ENCODE measurements around the gene RBFOX2. TPM values are rescaled to one million over a fixed set of nuclear protein-coding genes. Genes with fewer than 3 reads are reported as not detected.
"Not testable (repeated sequence)": the region's sequence is repeated elsewhere in the genome, so short reads cannot be mapped to it uniquely, and the experiment has no call there.

Gene RBFOX2
- polyA plus RNA-seq (2012; ENCODE audit: insufficient read depth, insufficient read length), result 9.8 TPM

- peak; percentile 57 for DNase-seq (ENCODE audit: low read depth, low spot score)
- H3K4me3 ChIP-seq (ENCODE audit: low read length), result peak within 1 kb of the TSS; percentile 58
Measured at GRCh38 chr22:36028646-36029405, at the start of gene RBFOX2. Gene RBFOX2, minus strand, starts transcription at chr22:36028824. Its CDS starts 399 bp downstream, at chr22:36028425.

- DNase-seq (ENCODE audit: low read depth, low spot score), result no peak
- H3K4me3 ChIP-seq (ENCODE audit: low read length), result no peak overlapping the region
Measured at GRCh38 chr22:36077271-36077670, 48.6 kb upstream of the RBFOX2 start.

DNA sequence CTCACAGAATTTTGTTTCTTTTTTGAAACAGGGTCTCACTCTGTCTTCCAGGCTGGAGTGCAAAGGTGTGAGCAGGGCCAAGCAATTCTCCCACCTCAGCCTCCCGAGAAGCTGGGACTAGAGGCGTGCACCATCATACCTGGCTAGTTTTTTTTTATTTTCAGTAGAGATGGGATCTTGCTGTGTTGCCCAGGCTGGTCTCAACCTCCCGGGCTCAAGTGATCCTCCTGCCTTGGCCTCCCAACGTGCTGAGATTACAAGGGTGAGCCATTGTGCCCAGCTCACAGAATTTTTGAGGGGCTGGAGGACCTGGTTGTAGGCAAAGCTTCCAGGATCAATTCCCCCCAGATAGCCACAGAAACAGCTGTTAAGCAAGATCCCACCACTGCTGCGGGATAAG, 47.1 kb upstream of the RBFOX2 start:
- H3K4me3 ChIP-seq (ENCODE audit: low read length), result no peak overlapping the region
- no peak for DNase-seq (ENCODE audit: low read depth, low spot score)

GRCh38 chr22:36075230-36075629, 46.6 kb upstream of the RBFOX2 start:
- no peak overlapping the region for H3K4me3 ChIP-seq (ENCODE audit: low read length)
- no peak for DNase-seq (ENCODE audit: low read depth, low spot score)

DNA sequence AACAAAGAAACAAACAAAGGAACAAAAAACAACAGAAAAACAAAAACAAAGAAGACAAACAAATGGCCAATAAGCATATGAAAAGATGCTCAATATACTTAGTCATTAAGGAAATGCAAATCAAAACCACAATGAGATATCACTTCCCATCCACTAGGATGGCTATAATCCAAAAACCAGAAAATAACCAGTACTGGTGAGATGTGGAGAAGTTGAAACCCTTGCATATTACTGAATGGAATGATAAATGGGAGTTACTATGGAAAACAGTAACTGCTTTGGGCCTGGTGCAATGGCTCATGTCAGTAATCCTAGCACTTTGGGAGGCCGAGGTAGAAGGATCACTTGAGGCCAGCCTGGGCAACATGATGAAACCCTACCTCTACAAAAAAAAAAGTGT, 44.9 kb upstream of the RBFOX2 start:
- DNase-seq (ENCODE audit: low read depth, low spot score), result no peak
- H3K4me3 ChIP-seq (ENCODE audit: low read length), result no peak overlapping the region

DNA sequence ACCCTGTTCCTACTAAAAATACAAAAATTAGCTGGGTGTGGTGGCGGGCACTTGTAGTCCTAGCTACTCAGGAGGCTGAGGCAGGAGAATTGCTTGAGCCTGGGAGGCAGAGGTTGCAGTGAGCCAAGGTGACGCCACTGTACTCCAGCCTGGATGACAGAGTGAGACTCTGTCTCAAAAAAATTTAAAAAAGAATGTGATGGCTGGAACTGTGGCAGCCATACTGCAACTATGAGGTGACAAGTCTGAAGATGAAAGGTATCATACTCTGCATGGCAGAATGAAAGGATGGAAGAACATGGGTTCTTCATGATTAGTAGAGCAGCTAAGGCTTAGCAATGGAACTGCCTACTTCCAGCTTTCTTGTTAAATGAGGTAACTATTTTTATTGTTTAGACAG, 42.0 kb upstream of the RBFOX2 start:
- not testable (repeated sequence) for H3K4me3 ChIP-seq (ENCODE audit: low read length); DNase-seq (ENCODE audit: low read depth, low spot score)

DNA sequence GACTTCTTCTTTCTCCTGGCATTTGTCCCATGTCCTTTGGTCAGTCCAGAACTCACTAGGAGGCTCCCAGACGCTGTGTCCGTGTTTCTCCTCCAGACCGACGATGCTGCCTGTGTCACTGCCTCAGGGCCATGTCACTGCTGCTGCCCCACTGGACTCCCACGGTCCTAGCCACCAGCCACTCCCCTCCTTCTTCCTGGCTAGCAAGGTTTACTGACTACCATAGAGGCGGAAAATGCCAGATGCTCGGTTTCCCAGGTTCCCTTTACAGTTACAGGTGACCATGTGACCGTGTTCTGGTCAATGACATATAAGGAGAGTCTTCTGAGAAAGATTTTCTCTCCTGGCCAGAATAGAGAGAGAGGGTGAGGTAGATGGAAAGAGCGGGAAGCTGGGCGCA, 40.7 kb upstream of the RBFOX2 start:
- H3K4me3 ChIP-seq (ENCODE audit: low read length), result no peak overlapping the region
- no peak for DNase-seq (ENCODE audit: low read depth, low spot score)

DNA sequence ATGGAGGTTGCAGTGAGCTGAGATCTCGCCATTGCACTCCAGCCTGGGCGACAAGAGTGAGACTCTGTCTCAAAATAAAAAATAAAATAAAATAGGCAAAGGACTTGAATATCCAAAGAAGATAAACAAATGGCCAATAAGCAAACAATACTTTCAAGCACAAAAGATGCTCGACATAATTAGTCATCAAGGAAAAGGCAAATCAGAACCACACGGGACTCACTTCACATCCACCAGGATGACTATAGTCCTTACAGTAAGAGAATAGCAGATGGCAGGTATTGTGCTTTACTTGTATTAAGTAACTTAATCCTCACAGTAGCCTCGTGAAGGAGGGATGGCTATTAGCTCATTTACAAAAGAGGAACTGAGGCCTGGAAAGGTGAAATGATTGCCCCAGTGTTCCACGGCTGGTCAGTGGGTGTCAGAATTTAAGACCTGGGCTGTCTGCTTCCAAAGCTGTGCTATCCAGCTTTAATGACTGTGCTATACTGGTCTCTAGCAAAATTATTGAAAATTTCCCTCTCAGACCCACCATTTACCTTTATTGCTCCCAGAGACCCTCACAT, 40.2 kb upstream of the RBFOX2 start:
- no peak for DNase-seq (ENCODE audit: low read depth, low spot score)
- no peak overlapping the region for H3K4me3 ChIP-seq (ENCODE audit: low read length)

DNA sequence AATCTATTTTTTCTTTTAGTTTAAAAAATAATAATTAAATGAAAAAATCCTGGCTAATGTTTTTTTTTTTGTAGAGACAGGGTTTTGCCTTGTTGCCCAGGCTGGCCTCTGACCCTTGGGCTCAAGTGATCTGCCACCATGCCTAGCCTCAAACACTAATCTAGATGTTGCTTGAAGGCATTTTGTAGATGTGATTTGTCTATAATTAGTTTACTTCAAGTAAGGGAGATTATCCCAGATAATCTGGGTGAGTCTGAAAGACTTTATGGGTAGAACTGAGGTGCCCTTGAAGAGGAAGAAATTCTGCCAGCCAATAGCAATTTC, 38.6 kb upstream of the RBFOX2 start:
- DNase-seq (ENCODE audit: low read depth, low spot score), result no peak
- H3K4me3 ChIP-seq (ENCODE audit: low read length), result no peak overlapping the region

DNA sequence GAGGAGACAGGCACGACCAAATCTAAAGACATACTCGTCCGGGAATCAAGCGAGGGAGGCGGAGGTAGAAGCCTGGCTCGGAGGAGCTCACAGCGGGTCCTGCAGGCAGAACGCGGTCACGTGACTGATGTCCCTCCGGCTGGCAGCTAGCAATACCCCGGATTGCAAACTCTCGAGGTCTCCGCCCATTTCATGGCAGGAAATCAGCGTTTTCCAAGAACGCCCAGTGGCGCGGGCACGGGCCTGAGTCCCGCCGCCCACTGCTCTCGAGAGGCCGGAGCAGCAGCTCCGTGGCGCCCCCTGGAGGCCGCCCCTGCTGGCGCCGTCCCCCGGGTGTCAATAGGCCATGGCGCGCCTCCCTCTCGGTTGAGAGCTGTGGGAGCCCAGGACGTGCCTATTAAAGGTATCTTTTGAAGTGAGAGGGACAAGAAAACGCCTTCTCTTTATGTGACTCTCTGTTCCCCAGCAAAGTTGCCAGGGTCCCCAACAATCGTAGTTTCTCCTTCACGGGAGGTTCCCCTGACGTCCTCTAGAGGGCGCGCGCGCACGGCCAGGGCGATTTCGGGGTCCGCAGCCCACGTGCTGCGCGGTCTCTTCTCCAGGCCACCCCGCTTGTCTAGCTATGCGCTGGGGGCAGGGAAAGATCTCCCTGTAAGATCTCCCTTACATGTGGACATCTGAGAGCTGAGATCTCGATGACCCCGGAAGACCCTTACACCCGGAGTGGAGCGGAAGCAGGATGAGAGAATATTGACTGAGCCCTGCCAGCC, 37.3 kb upstream of the RBFOX2 start:
- H3K4me3 ChIP-seq (ENCODE audit: low read length), result peak overlapping the region; percentile 59
- DNase-seq (ENCODE audit: low read depth, low spot score), result peak; percentile 50

GRCh38 chr22:36065462-36065774, 36.8 kb upstream of the RBFOX2 start:
- H3K4me3 ChIP-seq (ENCODE audit: low read length), result peak overlapping the region; percentile 59

DNA sequence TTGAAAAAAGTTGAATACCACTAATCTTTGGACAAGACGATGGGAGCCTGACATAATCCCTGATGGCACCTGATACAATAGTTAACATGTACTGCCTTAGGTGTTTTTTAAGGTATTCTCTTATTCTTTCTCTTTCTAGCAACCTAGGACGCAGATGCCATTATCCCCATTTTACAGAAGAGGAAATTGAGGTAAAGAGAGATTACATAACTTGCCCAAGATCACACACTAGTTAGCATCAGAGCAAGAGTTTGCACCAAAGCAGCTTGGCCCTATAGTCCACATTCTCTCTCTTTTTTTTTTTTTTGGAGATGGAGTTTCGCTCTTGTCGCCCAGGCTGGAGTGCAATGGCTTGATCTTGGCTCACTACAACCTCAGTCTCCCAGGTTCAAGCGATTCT, 35.7 kb upstream of the RBFOX2 start:
- H3K4me3 ChIP-seq (ENCODE audit: low read length), result no peak overlapping the region
- DNase-seq (ENCODE audit: low read depth, low spot score), result no peak

More at GRCh38 chr22:36065462-36065774, 36.8 kb upstream of the RBFOX2 start:
- no peak for DNase-seq (ENCODE audit: low read depth, low spot score)

- DNase-seq (ENCODE audit: low read depth, low spot score), result no peak
- no peak overlapping the region for H3K4me3 ChIP-seq (ENCODE audit: low read length)
Measured at GRCh38 chr22:36056980-36057379, 28.4 kb upstream of the RBFOX2 start.

DNA sequence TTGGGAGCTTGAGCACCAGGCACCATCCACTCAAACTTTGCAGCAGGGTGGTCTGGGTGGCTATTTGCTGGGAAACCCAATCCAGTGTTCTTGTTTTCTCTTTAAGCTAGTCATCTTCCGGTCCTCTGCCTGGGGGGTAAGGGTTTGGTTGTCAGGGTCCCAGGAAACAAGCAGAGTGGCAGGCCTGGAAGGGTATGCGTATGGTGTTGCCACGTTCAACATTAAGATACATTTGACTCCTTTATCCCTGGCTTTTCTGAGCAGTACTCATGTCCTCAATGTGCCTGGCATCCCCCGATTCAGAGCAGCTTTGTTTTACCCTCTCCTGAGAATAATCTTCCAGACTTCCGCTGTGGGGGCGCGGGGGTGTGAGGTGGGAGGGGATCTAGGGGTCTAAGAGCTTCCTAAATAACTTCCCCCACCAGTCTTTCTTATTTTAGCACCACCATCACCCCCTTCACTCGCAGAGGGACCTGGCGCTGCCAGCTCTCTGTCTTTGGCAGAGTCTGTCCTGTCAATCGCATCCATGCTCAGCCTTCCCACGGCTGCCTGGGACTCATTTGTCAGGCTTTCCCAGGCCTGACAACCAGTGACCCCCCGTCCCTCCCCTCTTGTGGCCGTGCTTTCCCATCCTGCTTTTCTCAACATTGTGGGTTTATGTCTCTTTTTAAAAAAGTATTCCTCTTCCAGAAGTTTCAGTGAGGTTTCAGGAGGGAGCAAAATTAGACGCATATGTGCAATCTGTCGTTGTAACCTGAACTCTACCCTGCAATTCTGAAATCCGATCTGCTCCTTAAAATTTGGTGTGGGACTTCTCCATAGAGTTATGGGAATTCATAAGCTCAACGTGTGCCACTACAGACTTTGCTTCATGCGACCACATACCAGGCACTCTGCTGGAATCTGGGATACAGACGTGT, 27.0 kb upstream of the RBFOX2 start:
- DNase-seq (ENCODE audit: low read depth, low spot score), result no peak
- H3K4me3 ChIP-seq (ENCODE audit: low read length), result no peak overlapping the region

DNA sequence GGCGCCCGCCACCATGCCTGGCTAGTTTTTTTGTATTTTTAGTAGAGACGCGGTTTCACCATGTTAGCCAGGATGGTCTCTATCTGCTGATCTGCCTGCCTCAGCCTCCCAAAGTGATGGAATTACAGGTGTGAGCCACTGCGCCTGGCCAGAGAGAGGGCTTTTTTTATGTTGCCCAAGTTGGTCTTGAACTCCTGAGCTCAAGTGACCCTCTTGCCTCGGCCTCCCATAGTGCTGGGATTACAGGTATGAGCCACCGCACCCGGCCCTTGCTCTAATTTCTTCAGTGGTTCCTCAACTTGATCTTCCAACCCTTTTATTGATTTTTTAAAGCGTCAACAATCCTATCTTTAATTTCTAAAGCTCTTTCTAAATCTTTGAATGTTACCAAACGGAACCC, 25.8 kb upstream of the RBFOX2 start:
- DNase-seq (ENCODE audit: low read depth, low spot score); H3K4me3 ChIP-seq (ENCODE audit: low read length): not testable (repeated sequence)

GRCh38 chr22:36053242-36054147, 24.9 kb upstream of the RBFOX2 start:
- no peak overlapping the region for H3K4me3 ChIP-seq (ENCODE audit: low read length)
- DNase-seq (ENCODE audit: low read depth, low spot score), result no peak

- peak; percentile 15 for DNase-seq (ENCODE audit: low read depth, low spot score)
- no peak overlapping the region for H3K4me3 ChIP-seq (ENCODE audit: low read length)
Measured at GRCh38 chr22:36052505-36052941, 23.9 kb upstream of the RBFOX2 start.

GRCh38 chr22:36049678-36049997, 21.0 kb upstream of the RBFOX2 start:
- no peak for DNase-seq (ENCODE audit: low read depth, low spot score)
- no peak overlapping the region for H3K4me3 ChIP-seq (ENCODE audit: low read length)
